HG02798 (cell line): ENCODE measurements around the gene CAPN2.
"Not testable (repeated sequence)": the region's sequence is repeated elsewhere in the genome, so short reads cannot be mapped to it uniquely, and the experiment has no call there.

Experiments
- ATAC-seq: cut with Tn5 transposase; IDR thresholded peaks from one replicate; pipeline ENCODE4 v1.9.1; 2021; ENCODE audit warnings: mild to moderate bottlenecking; ENCODE audit not compliant: unreplicated experiment, poor library complexity

CAPN2 gene

DNA sequence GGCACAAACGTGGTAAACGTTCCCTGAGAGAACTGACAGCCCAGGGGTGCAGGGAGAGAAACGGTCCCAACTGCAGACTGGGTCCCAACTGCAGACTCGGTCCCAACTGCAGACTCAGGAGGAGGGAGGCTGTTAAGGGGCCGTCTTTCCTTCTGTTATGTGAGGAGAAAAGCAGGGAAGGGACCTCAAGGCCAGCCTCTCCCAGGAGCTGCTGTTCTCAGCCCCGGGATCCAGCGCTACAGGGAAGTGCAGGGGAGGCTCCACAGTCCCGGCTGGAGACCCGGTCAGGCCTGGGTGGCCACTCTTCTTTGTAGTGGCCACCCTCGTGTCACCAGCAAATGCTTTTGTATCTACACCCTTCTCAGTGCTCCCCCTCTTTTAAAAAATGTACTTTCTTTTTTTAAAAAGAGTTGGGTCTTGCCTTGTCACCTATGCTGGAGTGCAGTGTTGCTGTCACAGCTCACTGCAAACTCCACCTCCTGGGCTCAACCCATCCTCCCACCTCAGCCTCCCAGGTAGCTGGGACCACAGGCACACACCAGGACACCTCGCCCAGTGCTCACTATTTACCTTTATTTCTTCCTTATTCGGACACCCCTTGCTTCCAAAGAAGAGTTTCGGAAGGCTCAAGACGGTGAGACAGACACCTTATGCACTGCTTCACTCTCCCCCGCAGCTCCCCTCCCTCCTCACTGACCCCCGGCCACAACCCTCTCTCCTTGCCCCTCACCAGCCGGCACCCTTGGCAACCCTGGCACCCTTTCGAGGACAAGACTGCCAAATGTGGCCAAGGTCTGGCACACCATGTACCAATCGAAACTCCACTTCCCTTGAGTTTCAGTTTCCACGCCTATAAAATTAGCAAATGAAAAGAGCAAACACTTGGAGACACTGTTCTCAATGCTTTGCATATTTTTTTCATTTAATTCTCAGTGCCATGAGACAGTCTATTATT, 21.8 kb downstream of the CAPN2 start:
- no peak for ATAC-seq

DNA sequence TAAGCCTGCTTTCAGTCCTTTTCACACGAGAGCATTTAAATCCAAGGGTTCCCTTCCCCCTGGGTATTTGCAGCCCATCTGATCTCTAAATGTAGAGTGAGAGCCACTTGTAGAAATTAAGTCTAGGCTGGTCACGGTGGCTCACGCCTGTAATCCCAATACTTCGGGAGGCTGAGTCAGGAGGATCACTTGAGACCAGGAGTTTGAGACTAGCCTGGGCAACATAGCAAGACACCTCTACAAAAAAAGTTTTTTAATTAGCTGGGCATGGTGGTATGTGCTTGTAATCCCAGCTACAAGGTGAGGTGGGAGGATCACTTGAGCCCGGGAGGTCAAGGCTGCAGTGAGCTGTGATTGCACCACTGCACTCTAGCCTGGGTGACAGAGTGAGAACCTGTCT, 24.3 kb downstream of the CAPN2 start:
- not testable (repeated sequence) for ATAC-seq

DNA sequence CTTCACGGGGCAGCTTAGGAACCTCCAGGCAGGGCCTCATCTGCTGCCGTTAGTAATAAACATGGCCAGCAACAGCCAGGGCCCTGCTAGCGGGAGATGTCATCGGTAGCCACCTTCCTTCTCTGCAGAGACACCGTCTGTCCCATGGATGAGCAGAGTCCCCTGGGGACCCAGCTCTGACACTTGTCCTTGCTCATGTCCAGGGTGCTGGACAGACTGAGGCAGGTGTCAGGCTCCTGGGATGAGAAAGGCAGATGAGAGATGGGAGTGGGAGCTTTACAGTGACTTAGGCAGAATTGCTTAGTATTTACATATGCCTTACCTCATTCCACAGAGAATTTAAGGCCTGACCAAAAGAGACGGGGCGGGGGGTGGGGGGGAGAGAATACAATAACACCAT, 25.0 kb downstream of the CAPN2 start:
- ATAC-seq, result no peak

DNA sequence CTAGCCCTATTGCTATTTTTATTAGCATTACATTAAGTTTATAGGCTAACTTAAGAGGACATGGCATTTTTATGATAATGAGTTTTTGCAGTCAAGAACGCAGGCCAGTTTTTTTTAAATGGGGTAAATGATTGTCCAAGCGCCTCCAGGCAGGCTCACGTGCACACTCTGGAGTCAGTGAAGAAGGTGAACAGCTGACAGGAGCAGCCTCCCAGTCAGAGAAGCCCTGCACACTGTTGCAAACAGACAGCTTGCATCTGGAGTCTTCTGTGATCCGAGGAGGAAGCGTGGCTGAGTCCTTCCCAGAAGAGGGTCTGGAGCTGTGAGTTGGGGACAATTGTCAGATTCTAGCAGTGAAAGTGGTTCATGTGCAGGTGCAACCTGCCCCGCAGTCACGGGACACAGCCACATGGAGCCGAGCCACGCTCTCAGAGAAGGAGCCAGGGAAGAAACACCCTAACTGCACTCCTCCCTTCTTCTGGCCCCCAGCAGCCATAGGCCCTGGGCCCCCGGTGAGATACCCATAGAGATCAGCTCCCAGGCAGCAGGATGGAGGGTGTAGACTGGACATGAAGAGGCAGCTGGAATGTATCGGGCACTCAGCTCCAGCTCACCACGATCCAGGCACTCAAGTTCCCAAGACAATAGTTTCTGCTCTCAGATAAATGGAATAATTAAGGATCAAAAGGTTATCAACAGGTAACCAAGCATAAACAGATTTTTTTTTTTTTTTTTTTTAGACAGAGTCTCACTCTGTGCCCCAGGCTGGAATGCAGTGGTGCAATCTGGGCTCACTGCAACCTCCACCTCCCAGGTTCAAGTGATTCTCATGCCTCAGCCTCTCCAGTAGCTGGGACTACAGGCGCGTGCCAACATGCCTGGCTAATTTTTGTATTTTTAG, 26.4 kb downstream of the CAPN2 start:
- no peak for ATAC-seq

DNA sequence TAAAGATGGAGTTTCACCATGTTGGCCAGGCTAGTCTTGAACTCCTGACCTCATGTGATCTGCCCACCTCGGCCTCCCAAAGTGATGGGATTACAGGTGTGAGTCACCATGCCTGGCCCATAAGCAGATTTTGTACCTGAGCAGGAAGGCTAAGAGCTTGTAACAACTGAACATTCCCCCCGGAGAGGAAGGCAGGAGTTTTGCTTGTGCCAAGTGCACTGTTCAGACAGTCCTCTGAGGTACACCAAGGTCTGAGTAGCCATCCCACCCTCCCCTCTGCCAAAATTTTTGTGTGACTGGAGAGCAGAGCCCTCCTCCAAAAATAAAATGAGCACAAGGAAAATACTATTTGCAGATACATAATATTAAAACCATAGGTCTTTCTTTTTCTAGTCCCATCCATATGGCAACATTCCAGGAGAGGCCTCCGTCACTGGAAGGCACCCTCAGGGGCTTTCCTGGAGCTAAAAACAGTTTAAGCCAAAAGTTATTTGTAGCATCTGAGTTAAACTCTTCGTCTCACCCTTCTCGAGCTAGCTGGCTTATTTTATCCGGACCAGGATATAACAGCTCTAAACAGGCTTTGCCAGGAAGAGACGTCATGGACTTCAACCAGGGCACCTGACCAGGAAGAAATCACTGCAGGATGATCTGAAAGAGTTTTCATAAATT, 27.2 kb downstream of the CAPN2 start:
- ATAC-seq, result no peak

DNA sequence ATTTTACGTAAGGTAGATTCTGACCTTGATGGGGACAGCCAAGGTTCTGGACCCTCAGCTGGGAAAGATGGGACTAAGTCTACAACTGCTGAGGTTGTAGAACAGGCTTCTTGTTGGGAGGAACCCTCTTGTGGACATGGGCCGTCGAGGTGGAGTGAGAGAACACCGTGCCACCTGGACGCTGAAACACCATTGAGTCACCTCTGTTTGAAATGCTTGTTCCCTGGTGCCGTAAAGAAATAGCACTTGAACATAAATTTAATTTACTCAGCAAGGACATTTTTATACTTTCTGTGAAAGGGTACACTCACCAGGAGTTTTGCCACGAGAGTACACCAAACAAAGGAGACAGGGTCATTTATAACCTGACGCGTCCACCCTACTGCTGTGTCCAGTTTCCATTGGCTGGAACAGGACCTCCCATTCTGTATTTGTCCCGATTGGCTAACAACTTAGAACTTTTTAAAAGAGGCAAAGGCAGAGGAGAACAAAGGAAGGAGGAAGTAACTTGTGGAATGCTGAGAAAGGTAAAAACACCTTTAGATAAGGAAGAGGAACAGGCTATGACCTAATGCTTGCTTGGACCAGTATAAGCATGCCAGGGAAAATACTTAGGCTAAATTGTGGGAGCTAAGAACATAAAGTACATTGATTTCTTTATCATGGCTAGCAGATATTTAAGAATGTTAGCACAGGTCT, 27.8 kb downstream of the CAPN2 start:
- ATAC-seq, result not testable (repeated sequence)

DNA sequence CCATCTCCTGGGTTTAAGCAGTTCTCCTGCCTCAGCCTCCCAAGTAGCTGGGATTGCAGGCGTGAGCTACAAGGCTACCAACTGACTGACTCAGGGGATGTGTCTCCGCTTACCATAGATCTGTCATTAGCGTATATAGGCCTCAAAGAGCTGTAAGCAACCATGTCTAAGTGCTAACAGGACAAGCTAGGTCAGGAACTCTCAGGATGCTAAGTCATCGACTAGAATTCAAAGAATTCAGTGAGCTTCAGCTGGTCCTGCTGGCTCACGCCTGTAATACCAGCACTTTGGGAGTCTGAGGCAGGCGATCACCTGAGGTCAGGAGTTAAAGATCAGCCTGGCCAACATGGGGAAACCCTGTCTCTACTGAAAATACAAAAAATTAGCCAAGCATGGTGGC, 29.5 kb downstream of the CAPN2 start:
- no peak for ATAC-seq

DNA sequence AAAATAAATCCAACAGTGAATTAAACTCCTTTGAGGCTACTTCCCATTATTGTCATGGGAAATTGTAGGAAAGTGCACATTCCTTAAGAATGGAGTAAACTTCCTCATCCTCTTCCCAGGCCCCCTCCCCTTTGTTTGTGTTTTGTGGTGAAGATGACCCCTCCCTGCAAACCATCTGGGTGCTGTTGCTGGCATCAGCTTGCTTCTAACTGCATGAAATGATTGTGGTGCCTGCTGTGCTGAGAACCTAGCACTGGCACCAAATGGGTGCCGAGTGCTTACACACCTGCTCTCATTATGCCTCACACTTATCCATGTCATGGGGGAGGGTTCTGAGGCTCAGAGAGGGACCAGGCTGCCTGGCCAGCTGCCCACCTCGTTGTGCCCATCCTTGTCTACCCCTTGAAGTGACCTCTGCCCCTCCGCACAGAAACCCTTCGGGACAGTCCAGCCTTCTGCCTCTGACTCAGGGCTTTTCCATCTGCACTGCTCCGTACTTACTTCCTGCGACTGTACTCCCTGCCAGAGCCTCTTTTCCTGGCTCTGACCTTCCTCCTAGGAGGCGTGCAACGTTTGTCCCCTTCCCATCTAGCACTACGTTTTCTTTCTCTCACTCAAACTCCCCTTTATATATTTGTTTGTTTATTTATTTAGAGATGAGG, 30.6 kb downstream of the CAPN2 start:
- no peak for ATAC-seq

DNA sequence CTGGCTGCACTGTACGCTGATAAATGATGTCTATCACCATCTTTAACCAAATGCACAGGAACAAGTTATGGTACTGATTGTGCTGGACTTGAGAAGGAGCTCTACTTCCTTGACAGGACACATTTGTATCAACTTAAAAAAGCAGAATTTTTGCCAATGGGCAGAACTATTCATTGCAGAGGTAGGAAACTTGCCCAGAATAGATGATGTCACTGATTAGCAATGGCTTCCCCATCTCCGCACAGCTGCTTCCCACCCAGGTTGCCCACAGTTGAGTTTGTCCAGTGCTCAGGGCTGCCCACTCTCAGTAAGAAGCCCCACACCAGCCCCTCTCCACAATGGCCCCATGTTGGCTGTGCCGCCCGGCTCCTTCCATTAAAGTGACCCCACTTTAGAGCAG, 33.4 kb downstream of the CAPN2 start:
- ATAC-seq, result no peak

DNA sequence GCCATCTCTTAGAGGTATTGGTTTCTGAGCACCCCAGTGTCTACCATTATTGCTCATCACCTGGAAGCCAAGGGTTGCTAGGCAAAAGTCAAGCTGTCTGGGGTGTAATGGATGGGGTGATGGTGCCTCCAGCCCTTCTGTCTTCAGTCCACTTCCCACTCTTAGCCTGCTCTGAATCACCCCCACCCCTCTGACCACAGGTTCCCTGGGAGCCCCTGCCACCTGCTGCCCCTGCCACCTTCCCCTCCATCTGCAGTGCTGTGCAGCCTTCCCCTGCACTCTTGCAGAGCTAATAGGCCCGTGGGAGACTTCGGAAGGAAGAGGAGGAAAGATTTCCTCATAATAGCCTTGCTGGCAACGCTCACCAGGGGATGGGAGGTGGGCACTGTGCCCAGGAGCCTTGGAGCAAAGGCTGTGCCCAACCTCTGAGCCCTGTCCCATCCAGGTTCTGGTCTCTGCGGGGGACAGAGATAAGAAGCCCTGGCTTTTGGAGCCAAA, 35.5 kb downstream of the CAPN2 start:
- ATAC-seq, result no peak

DNA sequence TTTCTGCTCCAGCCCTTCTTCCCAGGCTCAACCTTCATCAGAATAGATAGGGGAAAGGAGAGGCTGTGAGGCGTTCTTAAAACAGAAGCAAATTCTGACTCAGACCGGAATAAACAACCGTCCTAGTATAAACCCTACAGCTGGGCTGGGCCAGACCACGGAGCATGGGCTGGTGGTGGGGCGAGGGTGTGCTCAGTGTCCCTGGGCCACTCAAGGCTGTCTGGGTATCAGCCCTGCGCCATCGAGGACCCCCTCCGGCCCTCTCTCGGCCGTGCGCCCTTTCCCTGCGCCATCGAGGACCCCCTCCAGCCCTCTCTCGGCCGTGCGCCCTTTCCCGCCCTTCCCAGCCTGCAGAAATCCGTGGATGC, 36.0 kb downstream of the CAPN2 start:
- ATAC-seq, result peak; percentile 33

DNA sequence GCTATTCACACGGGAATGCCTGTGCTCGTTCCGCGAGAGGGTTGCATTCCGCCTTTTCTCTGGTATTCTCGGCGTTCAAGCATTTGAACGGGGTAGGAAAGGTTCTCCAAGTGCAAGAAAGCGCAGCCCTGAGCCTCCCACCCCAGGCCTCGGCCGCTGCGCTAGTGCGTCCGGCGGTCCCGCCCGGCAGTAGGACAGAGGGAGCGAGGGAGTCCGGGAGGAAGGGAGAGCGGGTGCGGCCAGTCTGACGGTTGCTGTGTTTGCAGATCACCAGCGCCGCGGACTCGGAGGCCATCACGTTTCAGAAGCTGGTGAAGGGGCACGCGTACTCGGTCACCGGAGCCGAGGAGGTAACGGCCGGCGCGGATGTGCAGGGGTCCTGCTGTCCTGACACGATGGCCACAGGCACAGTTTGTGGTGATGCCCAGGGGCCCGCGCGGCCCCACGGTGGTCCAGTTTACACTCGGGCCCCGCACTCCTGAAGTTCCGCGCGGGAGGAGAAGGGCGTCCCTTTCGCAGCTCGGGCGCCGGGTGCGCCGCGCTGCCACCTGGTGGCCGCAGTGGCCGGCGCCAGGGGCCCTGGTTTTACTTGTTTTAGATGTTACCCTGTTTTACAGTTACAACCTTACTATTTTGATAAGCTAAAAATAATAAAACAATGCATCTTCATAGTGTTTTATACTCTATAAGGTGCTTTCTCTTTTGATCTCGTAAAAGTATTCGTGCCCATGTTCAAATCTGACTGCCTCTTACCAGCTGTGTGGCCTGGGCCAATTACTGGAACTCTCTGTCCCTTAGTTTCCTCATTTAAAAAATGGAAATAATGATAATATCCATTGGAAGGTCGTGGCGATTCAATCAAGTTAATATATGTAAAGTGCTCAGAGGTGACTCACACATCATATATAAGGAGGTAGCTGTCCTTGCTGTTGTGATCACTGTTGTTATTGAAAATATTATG, 36.7 kb downstream of the CAPN2 start:
- ATAC-seq, result peak; percentile 82

DNA sequence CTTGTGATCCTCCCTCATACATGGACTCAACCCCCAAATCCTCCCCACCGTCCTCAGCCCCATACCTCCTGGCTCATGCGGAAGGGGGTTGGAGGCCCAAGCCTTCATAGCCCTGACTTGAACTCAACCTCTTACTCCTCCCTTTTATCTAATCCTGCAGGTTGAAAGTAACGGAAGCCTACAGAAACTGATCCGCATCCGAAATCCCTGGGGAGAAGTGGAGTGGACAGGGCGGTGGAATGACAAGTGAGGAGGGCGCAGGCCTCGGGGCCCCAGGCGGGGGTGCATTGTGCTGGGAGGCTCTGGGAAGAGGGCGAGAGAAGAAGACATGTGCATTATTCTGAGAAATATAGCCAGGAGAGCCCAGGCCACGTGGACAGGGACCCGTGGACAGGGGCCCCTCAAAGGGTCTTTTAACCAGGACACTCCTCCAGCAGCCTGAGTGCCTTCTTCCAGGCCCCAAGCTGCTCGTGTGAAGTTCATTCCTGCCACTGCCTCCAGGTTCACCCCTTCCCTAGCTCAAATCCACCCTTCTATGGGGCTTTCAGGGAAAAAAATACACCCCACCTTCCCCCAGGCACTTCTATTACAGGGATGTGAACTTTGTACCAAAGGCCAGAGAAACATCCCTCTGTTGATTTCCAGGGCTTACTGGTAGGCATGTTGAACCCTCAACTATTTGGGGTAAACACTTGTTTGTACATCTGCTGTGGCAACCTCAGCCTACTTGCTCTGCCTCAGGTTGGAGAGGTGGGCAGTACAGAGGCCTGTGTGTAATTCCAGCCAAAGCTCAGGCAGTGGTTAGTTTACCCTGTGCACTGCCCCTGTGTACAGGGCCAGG, 38.6 kb downstream of the CAPN2 start:
- no peak for ATAC-seq

DNA sequence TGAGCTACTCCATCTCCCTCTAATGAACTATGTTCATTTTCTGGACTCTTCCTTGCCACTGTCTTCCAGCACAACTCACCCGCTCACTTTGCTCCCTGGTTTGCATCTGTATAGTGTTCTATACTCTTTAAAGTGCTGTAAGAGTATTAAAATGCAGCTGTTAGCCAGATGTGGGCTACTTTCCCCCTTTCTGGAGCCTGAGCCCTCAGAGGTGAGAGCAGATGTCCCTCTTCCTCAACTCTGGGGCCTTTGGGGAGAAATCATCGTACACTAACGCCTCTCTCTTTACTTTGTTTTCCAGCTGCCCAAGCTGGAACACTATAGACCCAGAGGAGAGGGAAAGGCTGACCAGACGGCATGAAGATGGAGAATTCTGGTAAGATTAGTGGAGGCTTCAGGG, 39.4 kb downstream of the CAPN2 start:
- no peak for ATAC-seq

DNA sequence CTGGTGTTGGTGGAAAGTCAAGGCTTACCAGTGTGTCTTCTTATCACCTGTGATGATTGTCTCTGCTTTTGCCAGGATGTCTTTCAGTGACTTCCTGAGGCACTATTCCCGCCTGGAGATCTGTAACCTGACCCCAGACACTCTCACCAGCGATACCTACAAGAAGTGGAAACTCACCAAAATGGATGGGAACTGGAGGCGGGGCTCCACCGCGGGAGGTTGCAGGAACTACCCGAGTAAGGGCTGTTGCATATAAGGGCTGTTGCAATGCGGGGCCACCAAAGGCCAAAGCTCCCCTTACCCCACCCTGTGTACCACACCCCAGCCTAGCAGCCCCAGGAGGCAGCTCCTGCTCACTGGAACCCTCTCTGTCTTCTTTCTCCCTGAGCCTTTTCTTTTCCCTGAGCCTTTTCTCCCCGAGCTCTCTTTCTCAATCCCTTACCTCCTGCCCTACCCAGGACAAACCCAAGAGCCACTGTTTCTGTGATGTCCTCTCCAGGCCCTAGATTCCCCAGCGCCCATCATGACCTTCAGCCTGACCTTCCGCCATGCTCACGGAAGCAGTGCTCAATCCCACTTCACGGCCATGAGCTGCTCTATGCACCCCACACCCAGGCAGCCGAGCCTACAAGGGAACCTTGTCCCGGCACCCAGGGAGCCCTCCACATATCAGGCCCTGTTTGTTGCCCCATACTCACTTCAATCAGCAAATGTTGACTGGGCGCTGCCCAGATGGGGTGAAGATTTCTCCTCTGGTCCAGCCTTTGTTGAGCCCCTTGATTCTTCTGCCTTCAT, 40.6 kb downstream of the CAPN2 start:
- ATAC-seq, result no peak

DNA sequence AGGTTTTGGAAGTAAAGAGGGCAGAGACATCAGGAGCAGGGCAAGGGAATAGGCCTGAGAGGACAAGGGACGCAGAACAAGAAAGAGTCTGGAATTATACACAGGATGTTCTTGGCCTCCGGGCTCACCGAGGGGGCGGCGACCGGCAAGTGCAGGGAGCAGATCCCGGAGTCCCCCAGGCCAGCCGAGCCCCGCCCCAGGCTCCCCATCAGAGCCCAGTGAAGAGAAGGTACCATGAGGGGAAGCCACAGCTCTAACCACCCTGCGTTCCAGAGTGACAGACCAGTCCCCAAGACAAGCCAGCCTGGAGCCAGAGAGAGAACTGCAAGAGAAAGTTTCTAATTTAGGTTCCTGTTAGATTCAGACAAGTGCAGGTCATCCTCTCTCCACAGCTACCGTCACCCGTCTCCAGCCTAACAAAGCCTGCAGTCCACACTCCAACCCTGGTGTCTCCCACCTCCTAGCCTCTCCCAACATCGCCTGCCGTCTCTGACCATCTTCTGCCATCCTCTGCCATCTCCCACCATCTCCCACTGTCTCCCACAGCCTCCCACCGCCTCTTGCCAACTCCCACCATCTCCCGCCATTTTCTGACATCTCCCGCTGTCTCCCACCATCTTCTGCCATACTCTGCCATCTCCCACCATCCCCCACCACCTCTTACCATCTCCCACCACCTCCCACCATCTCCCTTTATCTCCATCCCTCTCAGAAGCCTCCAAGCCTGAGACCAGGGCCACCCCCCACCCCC, 42.5 kb downstream of the CAPN2 start:
- ATAC-seq, result no peak
